HG03354 (cell line): Measurements from ENCODE around the gene JPT1.

Experiments
- ATAC-seq: cut with Tn5 transposase; IDR thresholded peaks from one replicate; pipeline ENCODE4 v1.9.1; 2021; ENCODE audit warnings: mild to moderate bottlenecking; ENCODE audit not compliant: unreplicated experiment, poor library complexity, severe bottlenecking

The JPT1 gene

GRCh38 chr17:75110234-75110937, 43.9 kb downstream of the JPT1 start:
- ATAC-seq: no peak

- peak; percentile 65 for ATAC-seq
Measured at GRCh38 chr17:75109407-75110233, 44.7 kb downstream of the JPT1 start, which contains the start of gene ARMC7. ARMC7 (plus strand) TSS chr17:75109969; CDS start chr17:75110289, 320 bp downstream.

GRCh38 chr17:75109046-75109406, 45.3 kb downstream of the JPT1 start:
- no peak for ATAC-seq

GRCh38 chr17:75108193-75108592, 46.1 kb downstream of the JPT1 start:
- no peak for ATAC-seq

GRCh38 chr17:75105126-75106080, 48.9 kb downstream of the JPT1 start:
- ATAC-seq: no peak

GRCh38 chr17:75103601-75104554, 50.4 kb downstream of the JPT1 start:
- no peak for ATAC-seq

- ATAC-seq: no peak
Measured at GRCh38 chr17:75102385-75102821, 51.9 kb downstream of the JPT1 start.

GRCh38 chr17:75099881-75100595, 54.3 kb downstream of the JPT1 start:
- ATAC-seq: no peak

- no peak for ATAC-seq
Measured at GRCh38 chr17:75098861-75099260, 55.5 kb downstream of the JPT1 start.

- ATAC-seq: no peak
Measured at GRCh38 chr17:75097865-75098264, 56.4 kb downstream of the JPT1 start.

- no peak for ATAC-seq
Measured at GRCh38 chr17:75096082-75096625, 58.2 kb downstream of the JPT1 start.

- ATAC-seq: no peak
Measured at GRCh38 chr17:75094871-75095399, 59.4 kb downstream of the JPT1 start.

- ATAC-seq: no peak
Measured at GRCh38 chr17:75093548-75094158, 60.7 kb downstream of the JPT1 start.

GRCh38 chr17:75091855-75092327, 62.4 kb downstream of the JPT1 start:
- no peak for ATAC-seq

GRCh38 chr17:75090871-75091854, 63.1 kb downstream of the JPT1 start:
- no peak for ATAC-seq
